Mucosa of gallbladder (tissue), 1 donor: ENCODE results near the gene SLC23A1. TPM values are rescaled to one million over a fixed set of nuclear protein-coding genes. Genes with fewer than 3 reads are reported as not detected.
"Not testable (repeated sequence)": the region's sequence is repeated elsewhere in the genome, so short reads cannot be mapped to it uniquely, and the experiment has no call there.

Source experiments
- DNase-seq: peaks from one replicate; pipeline ENCODE4 v3.0.0-alpha.2; 2020; ENCODE audit warnings: low spot score
- total RNA-seq: library from RNA; stranded (reverse); gene quantifications from one replicate; pipeline ENCODE4 v1.2.1, GENCODE V29; 2021
- donor health status: DM: no; HTN: no; CAD: no.

The SLC23A1 gene
- 17.0 TPM for total RNA-seq

DNA sequence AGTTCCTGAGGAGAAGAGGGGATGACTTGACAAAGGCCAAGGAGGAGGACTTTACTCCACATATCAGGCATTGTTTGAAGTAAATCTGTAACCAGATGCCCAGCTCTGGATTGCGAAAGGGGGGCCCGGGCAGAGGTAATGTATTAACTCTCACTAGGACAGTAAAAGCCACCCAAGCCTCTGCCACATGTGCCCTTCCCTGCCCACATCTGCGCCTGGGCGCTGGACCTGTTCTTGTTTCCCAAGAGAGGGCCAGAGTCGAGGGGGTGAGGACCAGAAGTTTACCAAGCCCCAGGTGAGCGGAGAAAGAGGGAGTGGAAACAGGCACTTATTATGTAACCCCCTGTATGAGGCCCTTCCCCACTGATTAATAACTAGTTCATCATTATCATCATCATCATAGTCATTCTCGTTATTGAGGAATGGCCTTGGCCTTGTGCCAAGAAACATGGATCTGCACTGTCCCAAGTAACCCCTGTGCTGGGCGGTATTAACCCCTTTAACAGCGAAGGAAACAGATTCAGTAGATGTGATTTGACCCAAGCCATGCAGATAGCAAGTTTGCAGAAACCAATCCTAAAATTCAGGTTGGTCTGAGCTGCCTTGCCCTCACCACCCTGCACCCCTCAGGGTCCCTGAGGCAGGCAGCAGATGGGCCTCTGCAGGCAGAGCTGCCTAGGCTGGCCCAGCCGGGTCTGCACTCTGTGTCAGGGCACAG is at the start of gene SLC23A1:
TSS of gene SLC23A1 (minus strand) at position 23 of the 718 bp plus-strand sequence. CDS start 44 bp downstream, outside the sequence.
- DNase-seq: peak; percentile 77

DNA sequence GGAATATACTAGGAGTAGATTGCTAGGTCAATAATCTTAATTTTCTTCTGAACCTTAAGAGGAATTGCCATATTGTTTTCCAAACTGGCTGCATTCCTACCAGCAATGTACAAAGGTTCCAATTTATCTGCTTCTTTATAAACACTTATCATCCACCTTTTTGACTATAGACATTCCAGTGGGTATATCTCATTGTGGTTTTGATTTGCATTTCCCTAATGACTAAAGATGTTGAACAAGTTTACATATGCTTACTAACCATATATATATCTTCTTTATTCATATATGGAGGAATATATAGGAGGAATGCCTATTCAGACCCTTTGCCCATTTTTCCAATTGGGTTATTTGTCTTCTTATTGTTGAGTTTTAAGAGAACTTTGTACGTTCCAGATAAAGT is 48.6 kb upstream of the SLC23A1 start:
- no peak for DNase-seq

DNA sequence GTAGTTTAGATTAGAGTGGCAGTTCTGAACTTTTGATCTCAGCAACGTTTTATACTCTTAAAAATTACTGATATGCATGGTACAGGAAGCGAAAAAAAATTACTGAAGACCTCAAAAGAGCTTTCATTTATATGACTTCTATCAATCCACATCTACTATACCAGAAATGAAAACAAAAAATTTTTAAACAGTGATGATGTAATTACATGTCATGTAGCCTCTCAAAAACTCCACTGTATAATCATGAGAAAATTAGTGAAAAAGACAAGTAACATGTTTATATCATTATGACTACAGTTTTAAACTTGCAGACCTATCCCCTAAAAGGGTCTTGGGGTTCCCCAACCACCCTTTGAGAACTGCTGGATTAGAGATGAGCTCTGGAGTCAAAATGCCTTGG is 46.9 kb upstream of the SLC23A1 start:
- DNase-seq: no peak

DNA sequence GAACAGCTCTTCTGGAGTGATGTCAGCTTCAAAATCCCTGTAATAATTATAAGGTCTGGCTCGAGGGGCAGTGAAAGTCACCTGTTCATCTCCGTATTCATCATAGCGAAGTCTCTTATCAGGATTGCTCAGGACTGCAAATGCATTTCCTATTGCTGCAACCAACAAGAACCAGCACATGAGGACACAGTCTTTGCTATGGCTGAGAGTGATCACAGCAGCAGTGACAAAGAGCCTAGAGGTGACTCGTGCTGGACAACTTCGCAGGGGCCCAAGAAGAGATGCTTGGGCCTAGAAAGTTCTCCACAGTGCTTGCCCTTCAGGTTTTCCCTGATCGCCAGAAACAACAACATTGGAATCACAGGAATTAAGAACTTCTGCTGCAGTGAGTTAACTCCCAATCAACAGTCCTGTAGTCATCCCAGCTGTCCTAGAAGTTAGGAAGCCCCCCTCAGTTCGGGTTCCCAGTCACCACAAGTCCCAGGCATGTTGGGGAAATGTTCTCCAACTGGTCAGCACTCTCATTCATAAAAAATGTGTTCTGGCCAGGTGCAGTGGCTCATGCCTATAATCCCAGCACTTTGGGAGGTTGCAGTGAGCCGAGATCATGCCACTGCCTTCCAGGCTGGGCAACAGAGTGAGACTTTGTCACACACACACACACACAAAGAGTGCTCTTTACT is 43.2 kb upstream of the SLC23A1 start:
- no peak for DNase-seq

DNA sequence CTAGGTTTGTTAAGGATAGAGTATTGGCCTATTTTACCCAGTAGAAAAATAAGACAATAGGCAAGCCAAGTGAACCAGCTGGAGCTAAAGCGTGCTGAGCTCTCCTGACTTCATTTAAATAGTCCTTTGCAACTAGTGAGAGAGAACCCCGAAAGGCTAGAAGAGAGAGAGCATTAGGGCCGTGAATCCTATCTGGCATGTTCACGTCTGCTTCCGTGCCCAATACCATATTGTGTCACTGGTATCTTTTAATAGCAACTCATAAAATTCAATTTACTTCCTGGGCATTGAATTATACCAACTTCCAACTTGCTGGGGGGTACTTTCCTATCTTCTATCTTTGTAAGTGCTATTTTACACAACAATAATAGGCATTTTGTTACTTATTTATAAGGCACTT is 42.4 kb upstream of the SLC23A1 start:
- DNase-seq: no peak

DNA sequence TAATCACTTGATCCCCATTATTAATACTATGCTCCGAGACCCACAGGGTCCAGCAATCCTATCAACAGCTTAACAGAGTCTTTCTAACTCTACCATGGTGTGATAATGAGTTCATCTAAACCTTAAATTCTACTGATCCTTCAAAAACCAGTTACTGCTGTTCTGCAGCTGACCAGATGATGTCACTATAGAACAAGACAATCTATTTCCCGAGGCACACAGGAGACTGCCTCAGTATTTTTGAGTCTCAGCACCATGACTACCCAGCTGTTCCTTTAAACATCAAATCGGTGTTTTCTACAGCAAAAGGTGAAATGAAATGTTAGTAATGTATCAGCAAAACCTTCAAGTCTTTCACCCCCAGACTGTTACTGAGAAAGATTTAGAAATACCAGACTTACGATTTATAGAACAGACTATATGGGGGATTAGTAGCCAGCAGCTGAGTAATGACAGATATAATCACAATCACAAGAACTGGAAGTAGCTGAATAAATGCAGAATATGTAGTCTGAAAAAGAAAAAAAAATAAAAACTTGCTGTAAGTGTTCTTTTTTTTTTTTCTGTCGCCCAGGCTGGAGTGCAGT is 39.3 kb upstream of the SLC23A1 start:
- DNase-seq: peak; percentile 74

DNA sequence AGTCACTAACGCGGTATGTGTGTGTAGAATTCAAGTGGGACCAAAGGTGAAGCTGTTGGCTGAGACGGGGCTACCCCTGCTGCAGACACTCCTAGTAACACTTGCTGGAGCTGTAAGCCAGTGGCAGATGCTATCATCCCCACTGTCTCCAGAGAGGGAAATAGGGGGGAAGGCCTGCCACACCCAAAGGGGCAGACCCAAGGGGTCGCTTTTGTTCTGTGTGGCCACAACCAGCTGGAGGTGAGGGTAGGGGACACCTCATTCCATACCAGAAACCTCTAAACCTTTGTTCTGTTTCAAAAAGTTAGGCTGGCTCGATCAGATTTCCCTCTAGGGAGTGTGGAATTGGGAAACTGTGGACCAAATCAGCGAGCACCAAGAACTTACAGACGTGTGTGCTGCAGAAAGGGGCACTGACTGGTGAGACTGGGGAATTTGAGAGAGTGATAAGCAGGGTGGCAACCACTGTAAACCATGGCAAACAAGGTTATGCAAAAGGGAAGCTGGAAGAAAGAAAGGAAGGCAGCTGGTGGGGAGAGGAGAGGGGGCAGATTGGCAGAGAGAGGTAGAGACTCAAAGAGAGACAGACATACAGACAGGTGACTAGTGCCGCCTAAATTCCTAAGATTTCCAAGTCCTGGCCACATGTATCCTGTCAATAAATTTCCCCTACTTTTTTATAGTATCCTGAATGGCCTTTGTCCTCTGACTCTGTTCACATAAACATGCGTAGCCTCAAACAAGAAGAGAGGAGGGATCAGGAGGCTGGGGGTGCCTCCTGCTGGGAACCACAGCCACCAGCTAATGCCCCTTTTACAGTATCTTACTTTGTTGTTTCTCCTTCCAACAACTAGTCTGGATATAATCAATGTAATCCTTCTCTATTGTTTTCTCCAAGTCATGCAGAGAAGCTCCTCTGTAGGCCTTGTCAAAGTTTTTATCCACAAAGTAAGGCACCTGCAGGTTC is 36.4 kb upstream of the SLC23A1 start:
- DNase-seq: no peak

DNA sequence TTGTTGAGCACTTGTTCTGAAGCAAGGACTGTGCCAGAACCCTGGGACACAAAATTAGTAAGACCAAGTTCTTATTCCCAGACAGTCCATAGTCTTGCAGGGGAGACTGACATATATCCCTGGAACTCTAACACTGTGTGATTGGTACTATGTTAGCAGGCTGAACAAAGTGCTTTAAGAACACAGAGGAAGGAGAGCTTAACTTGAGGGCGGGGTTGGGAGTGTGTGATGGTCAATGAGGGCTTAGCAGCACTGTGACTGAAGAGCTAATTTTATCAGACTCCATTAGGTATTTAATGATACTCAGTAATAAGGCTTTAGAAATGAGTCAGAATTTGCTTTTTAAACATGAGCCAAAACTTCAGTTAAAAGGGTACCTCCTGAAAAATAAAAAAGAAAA is 35.7 kb upstream of the SLC23A1 start:
- DNase-seq: no peak

DNA sequence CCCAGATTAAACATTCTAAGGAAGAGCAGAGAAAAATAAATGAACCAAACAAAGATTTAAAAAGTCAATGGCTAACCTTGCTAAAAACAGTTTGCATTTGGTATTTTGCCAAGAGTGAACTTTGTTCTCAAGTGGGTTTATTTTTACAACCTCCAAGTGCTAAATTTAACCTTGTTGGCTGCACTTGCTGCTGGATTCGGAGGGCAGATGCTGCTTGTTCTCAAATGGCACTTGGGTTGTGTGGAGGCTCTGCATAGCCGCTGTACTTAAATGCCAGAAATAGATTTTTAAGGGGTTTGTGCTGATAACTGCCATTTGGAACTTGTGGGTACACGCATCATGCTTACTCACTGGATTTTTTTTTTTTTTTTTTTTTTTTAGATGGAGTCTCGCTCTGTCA is 34.1 kb upstream of the SLC23A1 start:
- no peak for DNase-seq

DNA sequence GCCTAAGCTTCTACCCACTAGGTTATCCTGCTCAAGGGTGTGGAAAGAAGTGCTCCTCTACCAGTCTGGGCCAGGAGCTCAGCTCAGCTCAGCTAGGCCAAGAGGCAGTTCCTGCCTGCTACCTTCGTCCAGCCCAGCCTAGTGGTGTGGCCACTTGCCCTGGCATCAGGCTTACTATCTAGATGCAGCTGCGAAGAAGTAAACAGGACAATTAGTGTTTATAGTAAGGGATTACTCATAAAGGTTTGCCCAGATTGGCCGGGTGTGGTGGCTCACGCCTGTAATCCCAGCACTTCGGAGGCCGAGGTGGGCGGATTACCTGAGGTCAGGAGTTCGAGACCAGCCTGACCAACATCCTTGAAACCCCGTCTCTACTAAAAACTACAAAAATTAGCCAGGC is 33.6 kb upstream of the SLC23A1 start:
- DNase-seq: no peak

DNA sequence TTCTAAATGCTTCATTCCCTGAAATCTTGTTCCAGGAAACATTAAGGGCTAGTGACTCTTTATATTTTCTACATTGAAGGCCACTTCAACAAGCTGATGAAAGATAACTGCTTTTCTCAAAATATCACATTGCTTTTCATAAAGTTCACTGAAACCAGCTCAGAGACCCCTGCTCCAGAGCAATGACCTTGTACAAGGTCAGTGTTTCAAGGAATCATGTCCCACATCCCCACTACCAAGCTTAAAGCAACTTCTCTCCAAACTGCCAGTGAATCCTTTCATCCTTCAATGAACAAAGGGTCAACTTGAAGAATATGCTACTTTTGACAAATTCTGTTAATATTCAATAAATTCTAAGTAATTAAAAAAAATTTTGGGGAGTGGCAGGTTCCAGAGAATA is 32.8 kb upstream of the SLC23A1 start:
- DNase-seq: no peak

DNA sequence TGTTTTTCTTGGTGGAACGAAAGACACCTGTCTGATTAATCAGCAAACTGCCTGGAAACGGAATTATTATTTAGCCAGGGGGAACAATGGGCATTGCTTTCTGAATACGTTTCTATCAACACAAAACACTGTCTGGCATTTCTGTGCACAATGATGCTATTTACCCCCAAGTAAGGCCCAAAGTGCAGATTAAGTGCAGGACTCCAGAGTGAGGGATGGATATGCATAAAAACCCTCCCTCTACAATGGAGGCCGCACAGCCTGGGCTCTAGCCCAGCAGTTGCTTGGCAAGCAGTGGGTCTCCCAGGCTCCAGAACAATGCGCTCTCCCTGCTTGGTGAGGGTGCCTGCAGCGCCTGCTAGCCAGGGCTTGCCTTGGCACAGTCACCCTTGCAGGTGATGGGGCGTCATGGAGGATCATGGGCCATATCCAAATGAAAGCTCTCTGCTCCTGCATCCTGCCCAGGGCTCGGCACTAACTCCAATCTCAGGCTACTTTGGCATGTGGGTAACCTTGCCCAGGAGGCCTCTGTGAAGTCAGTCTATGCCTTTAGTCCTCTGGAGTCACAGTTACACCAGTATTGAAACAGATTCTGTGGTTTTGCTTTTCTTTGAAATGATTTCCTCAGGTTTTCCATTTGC is 32.2 kb upstream of the SLC23A1 start:
- DNase-seq: no peak

DNA sequence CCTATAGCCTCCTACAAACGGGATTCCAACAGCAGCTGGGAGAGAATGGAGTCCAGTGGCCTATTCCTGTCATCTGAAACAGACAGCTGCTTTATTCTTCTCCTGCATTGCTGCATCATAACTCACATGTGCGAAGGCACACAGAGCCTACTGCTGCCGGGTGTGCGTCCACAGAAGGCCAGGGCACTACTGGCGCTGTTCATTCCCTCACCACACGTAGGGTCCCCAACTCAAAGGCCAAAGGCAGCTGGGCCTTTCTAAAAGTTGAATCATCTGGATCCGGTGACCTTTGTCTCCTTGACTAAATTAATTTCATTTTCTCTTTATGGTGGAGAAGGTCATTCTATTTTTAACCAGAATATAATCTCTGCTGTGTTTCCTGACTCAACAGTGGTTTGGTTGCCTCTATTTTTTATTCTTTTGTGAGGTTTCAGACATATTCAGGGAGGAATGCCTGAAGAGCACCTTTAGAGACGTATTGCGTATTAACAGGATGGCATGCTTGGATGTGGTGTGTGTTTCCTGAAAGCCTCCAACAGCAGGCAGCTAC is 31.6 kb upstream of the SLC23A1 start:
- DNase-seq: no peak

DNA sequence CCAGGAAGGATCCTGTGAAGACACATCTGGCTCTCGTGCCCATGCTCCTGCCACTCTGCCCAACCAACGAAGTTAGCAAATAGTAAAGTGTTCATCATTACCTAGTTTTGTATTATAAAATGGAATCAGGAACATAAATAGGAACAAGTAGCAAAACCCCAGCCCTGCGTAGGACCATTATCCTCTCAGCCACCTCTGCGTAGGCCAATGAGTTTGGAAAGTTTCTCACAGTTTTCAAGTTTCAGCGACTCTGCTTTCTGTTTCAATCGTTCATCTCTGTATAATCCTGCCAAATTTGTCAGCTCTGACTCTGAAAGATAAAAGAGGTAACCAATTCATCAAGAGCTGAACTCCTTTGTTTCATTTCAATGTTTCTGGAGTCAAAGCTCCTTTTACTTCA is 30.9 kb upstream of the SLC23A1 start:
- no peak for DNase-seq

DNA sequence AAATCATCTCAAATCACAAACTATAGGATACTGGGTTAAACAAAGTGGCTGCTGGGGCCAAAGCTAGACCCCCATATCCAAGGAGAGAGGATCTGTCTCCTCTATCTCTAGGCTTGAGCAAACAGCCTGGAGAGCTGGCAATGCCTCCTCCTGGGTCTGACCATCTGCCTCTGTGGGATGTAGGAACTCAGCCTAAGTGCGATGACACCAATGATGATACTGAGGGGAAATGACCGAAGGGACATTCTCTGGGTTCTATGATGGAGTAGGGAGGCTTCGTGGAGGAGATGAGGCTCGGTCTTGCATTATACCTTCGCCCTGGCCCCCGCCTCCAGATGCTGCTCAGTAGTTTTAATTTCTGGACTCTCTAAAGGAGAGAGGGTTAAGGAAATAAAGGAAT is 30.1 kb upstream of the SLC23A1 start:
- DNase-seq: no peak

DNA sequence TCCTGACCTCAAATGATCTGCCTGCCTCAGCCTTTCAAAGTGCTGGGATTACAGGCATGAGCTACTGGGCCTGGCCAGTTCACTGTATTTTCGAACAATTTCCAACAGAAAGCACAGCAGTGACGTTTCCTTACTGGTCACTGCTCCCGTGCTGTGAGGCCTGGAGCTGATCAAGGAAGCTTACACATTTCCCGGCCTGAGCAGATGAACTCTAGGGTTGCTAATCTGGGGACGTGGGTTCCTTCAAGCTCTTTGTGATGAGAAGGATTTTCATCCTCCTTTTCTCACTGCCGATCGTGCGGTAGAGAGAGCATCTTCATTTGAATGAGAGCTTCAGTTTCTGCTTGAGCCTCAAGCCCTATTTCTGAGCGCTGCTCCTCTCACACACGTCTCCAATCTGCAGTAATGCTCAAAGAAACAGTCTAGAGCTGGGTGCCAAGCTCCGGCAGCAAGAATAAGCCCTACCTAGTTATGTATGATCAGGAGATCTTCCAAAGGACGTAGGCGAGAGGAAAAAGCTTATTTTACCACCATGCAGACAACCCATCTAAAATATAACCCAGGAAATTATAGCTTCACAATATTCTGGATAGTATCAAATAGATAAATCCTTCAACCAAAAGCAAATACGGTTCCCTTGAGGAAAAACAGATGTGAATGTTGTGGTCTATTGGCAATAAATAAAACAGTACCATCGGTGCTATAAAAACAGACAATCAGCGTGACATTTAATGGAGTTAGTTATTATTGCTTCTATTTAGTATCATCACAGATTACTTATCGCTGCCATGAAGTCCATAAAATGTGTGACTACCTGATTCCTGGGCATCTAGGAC is 28.1 kb upstream of the SLC23A1 start:
- no peak for DNase-seq

DNA sequence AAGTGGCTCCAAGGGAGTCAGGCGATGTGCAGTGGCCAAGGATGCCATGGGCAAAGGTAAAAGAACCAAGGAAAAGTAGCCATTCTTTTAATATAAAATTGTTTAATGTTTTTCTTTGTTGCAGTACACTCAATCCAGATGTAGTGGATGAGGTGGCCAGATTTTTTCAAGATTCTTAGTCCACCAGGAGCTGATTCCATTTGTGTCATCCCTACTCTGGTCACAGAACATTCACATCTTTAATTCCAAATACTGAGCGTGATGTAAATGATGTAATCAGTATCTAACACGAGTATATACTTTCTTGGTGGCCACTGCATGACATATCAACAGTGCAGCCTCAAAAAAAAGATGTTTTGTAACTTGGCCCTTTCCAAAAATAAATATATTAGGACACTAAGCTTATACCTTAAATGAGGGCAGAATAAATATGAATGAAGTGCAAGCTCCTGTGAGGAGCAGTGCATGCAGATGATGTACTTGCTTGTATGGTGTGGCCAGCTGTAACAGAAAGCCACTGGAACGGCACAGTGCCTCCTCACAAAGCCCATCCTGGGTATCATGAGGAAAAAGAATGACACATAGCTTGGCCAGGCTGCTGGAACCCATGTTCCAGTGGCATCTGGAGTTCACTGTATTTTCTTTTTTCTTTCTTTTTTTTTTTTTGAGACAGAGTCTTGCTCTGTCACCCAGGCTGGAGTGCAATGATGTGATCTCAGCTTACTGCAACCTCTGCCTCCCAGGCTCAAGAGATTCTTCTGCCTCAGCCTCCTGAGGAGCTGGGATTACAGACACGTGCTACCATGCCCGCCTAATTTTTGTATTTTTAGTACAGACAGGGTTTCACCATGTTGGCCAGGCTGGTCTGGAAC is 27.3 kb upstream of the SLC23A1 start:
- no peak for DNase-seq

DNA sequence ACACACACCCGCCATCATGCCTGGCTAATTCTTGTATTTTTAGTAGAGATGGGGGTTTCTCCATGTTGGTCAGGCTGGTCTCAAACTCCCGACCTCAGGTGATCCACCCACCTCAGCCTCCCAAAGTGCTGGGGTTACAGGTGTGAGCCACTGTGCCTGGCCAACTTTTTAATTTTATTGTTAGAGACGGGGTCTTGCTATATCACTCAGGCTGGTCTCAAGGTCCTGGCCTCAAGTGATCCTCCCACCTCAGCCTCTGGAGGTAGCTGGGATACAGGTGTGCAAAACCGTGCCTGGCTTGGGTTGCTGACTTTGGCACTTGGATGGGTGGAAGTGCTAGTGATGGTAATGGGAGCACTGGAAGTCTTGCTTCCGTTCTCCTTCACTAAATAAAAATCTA is 26.0 kb upstream of the SLC23A1 start:
- DNase-seq: not testable (repeated sequence)

DNA sequence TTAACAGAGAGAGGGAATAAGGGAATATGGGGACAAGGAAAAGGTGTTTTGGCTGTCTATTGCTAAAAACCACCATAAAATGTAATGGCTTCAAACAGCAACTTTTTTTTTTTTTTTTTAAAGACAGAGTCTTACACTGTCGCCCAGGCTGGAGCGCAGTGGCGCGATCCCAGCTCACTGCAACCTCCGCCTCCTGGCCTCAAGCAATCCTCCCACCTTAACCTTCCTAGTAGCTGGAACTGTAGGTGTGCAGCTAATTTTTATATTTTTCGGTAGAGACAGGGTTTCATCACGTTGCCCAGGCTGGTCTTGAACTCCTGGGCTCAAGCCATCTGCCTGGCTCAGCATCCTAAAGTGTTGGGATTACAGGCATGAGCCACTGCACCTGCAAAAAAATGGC is 25.1 kb upstream of the SLC23A1 start:
- DNase-seq: no peak
